ENCODE results near the gene IL32.
A peak's percentile ranks its signal among the peaks of the same experiment; 100 is the strongest.

GRCh38 chr16:3020247-3020603 lies 45.2 kb upstream of the IL32 start, which contains the start of gene TNFRSF12A:
- TF ChIP-seq CTCF (IDR thresholded peaks at IDR 0.05) (no peak), POLR2A (IDR thresholded peaks at IDR 0.05) (peak; percentile 99)
